ENCODE data around the gene NUDT8.
"Not testable (repeated sequence)": the region's sequence is repeated elsewhere in the genome, so short reads cannot be mapped to it uniquely, and the experiment has no call there.

NUDT8 gene

DNA sequence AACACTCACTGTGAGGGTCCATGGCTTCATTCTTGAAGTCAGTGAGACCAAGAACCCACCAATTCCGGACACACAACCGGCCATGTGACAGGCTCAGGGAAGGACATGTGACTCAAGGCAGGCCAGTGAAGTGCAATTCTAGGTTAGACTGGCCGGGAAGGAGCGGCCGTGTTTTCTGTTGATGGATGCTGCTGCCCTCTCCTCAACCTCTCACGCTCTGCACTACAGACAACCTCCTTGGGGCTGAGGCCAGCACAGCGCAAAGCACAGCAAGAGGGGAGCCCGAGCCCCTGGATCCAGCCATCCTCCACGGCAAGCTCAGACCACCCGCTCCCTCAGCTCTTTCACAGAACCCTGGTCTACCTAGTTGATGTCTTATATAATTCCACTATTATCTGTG lies 2.8 kb downstream of the NUDT8 start:
- no peak overlapping the region for H3K27ac ChIP-seq (ENCODE audit: insufficient read depth, low read length, poor library complexity, severe bottlenecking)
- no peaks in the 10 kb centered on the region for H3K9me3 ChIP-seq (ENCODE audit: control insufficient read depth, low read length)
- no peak overlapping the region for H3K4me3 ChIP-seq (ENCODE audit: insufficient read depth, low read depth, low read length, poor library complexity, severe bottlenecking)
- no peak for DNase-seq
- no peaks in the 10 kb centered on the region for H3K27me3 ChIP-seq (replicated peaks; ENCODE audit: control insufficient read depth, insufficient read depth, low read length, poor library complexity, severe bottlenecking)
- no peaks in the 10 kb centered on the region for H3K36me3 ChIP-seq (ENCODE audit: control insufficient read depth, insufficient read depth, low read length)
- H3K4me1 ChIP-seq (ENCODE audit: control insufficient read depth, insufficient read depth, low read length, poor library complexity, severe bottlenecking) = peaks cover 10% of the 10 kb centered on the region

DNA sequence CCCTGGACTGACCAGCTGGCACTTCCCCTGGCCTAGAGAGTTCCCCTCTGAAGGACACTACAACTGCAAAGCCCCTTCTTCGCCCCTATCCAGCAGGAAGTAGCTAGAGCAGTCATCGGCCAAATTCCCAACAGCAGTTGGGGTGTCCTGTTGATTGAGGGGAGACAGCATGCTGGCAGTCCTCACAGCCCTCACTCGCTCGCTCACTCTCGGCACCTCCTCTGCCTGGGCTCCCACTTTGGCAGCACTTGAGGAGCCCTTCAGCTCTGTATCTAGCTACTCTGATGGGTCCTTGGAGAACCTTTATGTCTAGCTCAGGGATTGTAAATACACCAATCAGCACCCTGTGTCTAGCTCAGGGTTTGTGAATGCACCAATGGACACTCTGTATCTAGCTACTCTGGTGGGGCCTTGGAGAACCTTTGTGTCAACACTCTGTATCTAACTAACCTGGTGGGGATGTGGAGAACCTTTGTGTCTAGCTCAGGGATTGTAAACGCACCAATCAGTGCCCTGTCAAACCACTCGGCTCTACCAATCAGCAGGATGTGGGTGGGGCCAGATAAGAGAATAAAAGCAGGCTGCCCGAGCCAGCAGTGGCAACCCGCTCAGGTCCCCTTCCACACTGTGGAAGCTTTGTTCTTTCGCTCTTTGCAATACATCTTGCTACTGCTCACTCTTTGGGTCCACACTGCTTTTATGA lies 3.5 kb downstream of the NUDT8 start:
- H3K27me3 ChIP-seq (replicated peaks; ENCODE audit: control insufficient read depth, insufficient read depth, low read length, poor library complexity, severe bottlenecking); H3K36me3 ChIP-seq (ENCODE audit: control insufficient read depth, insufficient read depth, low read length); DNase-seq; H3K27ac ChIP-seq (ENCODE audit: insufficient read depth, low read length, poor library complexity, severe bottlenecking); H3K9me3 ChIP-seq (ENCODE audit: control insufficient read depth, low read length); H3K4me3 ChIP-seq (ENCODE audit: insufficient read depth, low read depth, low read length, poor library complexity, severe bottlenecking): not testable (repeated sequence)
- peaks cover 10% of the 10 kb centered on the region for H3K4me1 ChIP-seq (ENCODE audit: control insufficient read depth, insufficient read depth, low read length, poor library complexity, severe bottlenecking)

DNA sequence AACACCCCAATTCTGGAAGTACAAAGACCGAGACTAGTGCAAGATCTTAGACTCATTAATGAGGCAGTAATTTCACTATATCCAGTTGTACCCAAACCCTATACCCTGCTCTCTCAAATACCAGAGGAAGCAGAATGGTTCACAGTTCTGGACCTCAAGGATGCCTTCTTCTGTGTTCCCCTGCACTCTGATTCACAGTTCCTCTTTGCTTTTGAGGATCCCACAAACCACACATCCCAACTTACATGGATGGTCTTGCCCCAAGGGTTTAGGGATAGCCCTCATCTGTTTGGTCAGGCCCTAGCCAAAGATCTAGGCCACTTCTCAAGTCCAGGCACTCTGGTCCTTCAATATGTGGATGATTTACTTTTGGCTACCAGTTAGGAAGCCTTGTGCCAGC lies 5.9 kb downstream of the NUDT8 start:
- not testable (repeated sequence) for DNase-seq; H3K27me3 ChIP-seq (replicated peaks; ENCODE audit: control insufficient read depth, insufficient read depth, low read length, poor library complexity, severe bottlenecking); H3K4me3 ChIP-seq (ENCODE audit: insufficient read depth, low read depth, low read length, poor library complexity, severe bottlenecking)

DNA sequence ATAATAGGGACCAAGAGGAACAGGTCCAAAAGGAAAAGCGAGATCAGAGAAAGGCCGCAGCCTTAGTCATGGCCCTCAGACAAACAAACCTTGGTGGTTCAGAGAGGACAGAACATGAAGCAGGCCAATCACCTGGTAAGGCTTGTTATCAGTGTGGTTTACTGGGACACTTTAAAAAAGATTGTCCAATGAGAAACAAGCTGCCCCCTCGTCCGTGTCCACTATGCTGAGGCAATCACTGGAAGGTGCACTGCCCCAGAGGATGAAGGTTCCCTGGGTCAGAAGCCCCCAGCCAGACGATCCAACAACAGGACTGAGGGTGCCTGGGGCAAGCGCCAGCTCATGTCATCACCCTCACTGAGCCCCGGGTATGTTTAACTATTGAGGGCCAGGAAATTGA lies 6.8 kb downstream of the NUDT8 start:
- H3K27me3 ChIP-seq (replicated peaks; ENCODE audit: control insufficient read depth, insufficient read depth, low read length, poor library complexity, severe bottlenecking); H3K36me3 ChIP-seq (ENCODE audit: control insufficient read depth, insufficient read depth, low read length); H3K4me3 ChIP-seq (ENCODE audit: insufficient read depth, low read depth, low read length, poor library complexity, severe bottlenecking); H3K27ac ChIP-seq (ENCODE audit: insufficient read depth, low read length, poor library complexity, severe bottlenecking); H3K4me1 ChIP-seq (ENCODE audit: control insufficient read depth, insufficient read depth, low read length, poor library complexity, severe bottlenecking); H3K9me3 ChIP-seq (ENCODE audit: control insufficient read depth, low read length); DNase-seq: not testable (repeated sequence)

More for the DNA sequence above, 5.9 kb downstream of the NUDT8 start:
- H3K9me3 ChIP-seq (ENCODE audit: control insufficient read depth, low read length); H3K27ac ChIP-seq (ENCODE audit: insufficient read depth, low read length, poor library complexity, severe bottlenecking); H3K4me1 ChIP-seq (ENCODE audit: control insufficient read depth, insufficient read depth, low read length, poor library complexity, severe bottlenecking); H3K36me3 ChIP-seq (ENCODE audit: control insufficient read depth, insufficient read depth, low read length): not testable (repeated sequence)

DNA sequence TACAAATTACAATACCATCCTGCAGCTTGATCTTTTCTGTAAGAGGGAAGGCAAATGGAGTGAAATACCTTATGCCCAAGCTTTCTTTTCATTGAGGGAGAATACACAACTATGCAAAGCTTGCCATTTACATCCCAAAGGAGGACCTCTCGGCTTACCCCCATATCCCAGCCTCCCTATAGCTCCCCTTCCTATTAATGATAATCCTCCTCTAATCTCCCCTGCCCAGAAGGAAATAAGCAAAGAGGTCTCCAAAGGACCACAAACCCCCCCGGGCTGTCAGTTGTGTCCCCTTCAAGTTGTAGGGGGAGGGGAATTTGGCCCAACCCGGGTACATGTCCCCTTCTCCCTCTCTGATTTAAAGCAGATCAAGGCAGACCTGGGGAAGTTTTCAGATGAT lies 7.8 kb downstream of the NUDT8 start:
- DNase-seq; H3K27me3 ChIP-seq (replicated peaks; ENCODE audit: control insufficient read depth, insufficient read depth, low read length, poor library complexity, severe bottlenecking): not testable (repeated sequence)

DNA sequence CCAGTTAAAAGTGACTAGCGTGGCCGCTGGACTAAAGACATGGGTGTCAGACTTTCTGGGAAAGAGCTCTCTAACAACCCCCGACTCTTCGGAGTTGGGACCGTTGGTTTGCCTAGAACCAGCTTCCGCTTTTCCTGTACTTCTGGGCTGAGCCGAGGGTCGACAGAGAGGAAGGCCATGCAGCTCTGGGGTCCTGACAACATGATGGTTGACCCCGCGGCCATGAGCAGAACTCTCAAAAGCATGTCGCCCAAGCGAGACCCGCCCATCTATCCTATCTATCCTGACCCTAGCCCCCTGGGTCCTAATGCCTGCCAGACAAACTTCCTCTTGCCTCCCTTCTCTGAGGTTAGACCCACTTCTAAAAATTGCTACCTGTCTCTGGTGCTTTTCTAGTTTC lies 9.1 kb downstream of the NUDT8 start:
- not testable (repeated sequence) for H3K4me3 ChIP-seq (ENCODE audit: insufficient read depth, low read depth, low read length, poor library complexity, severe bottlenecking); DNase-seq; H3K9me3 ChIP-seq (ENCODE audit: control insufficient read depth, low read length); H3K27me3 ChIP-seq (replicated peaks; ENCODE audit: control insufficient read depth, insufficient read depth, low read length, poor library complexity, severe bottlenecking); H3K4me1 ChIP-seq (ENCODE audit: control insufficient read depth, insufficient read depth, low read length, poor library complexity, severe bottlenecking); H3K27ac ChIP-seq (ENCODE audit: insufficient read depth, low read length, poor library complexity, severe bottlenecking); H3K36me3 ChIP-seq (ENCODE audit: control insufficient read depth, insufficient read depth, low read length)

More for the DNA sequence above, 7.8 kb downstream of the NUDT8 start:
- H3K9me3 ChIP-seq (ENCODE audit: control insufficient read depth, low read length); H3K27ac ChIP-seq (ENCODE audit: insufficient read depth, low read length, poor library complexity, severe bottlenecking); H3K36me3 ChIP-seq (ENCODE audit: control insufficient read depth, insufficient read depth, low read length); H3K4me3 ChIP-seq (ENCODE audit: insufficient read depth, low read depth, low read length, poor library complexity, severe bottlenecking); H3K4me1 ChIP-seq (ENCODE audit: control insufficient read depth, insufficient read depth, low read length, poor library complexity, severe bottlenecking): not testable (repeated sequence)

DNA sequence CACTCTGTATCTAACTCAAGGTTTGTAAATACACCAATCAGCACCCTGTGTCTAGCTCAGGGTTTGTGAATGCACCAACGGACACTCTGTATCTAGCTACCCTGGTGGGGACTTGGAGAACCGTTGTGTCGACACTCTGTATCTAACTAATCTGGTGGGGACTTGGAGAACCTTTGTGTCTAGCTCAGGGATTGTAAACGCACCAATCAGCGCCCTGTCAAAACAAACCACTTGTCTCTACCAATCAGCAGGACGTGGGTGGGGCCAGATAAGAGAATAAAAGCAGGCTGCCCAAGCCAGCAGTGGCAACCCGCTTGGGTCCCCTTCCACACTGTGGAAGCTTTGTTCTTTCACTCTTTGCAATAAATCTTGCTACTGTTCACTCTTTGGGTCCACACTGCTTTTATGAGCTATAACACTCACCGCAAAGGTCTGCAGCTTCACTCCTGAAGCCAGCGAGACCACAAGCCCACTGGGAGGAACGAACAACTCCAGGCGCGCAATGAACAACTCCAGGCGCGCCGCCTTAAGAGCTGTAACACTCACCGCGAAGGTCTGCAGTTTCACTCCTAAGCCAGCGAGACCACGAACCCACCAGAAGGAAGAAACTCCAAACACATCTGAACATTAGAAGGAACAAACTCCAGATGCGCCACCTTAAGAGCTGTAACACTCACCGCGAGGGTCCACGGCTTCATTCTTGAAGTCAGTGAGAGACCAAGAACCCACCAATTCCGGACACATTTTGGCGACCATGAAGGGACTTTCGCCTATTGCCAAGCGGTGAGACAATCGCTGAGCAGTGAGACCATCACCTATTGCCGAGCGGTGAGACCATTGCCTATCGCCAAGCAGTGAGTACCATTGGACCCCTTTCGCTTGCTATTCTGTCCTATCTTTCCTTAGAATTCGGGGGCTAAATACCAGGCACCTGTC lies 9.8 kb downstream of the NUDT8 start:
- H3K27me3 ChIP-seq (replicated peaks; ENCODE audit: control insufficient read depth, insufficient read depth, low read length, poor library complexity, severe bottlenecking); H3K36me3 ChIP-seq (ENCODE audit: control insufficient read depth, insufficient read depth, low read length); H3K9me3 ChIP-seq (ENCODE audit: control insufficient read depth, low read length); H3K27ac ChIP-seq (ENCODE audit: insufficient read depth, low read length, poor library complexity, severe bottlenecking); H3K4me3 ChIP-seq (ENCODE audit: insufficient read depth, low read depth, low read length, poor library complexity, severe bottlenecking); H3K4me1 ChIP-seq (ENCODE audit: control insufficient read depth, insufficient read depth, low read length, poor library complexity, severe bottlenecking); DNase-seq: not testable (repeated sequence)

DNA sequence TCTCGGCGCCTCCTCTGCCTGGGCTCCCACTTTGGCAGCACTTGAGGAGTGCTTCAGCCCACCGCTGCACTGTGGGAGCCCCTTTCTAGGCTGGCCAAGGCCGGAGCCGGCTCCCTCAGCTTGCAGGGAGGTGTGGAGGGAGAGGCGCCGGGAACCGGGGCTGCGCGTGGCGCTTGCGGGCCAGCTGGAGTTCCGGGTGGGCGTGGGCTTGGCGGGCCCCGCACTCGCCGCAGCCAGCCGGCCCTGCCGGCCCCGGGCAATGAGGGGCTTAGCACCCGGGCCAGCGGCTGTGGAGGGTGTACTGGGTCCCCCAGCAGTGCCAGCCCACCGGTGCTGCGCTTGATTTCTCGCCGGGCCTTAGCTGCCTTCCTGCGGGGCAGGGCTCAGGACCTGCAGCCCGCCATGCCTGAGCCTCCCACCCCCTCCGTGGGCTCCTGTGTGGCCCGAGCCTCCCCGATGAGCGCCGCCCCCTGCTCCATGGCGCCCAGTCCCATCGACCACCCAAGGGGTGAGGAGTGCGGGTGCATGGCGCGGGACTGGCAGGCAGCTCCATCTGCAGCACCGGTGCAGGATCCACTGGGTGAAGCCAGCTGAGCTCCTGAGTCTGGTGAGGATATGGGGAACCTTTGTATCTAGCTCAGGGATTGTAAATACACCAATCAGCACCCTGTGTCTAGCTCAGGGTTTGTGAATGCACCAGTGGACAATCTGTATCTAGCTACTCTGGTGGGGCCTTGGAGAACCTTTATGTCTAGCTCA lies 10.7 kb downstream of the NUDT8 start:
- not testable (repeated sequence) for H3K36me3 ChIP-seq (ENCODE audit: control insufficient read depth, insufficient read depth, low read length); DNase-seq; H3K27ac ChIP-seq (ENCODE audit: insufficient read depth, low read length, poor library complexity, severe bottlenecking); H3K27me3 ChIP-seq (replicated peaks; ENCODE audit: control insufficient read depth, insufficient read depth, low read length, poor library complexity, severe bottlenecking); H3K9me3 ChIP-seq (ENCODE audit: control insufficient read depth, low read length); H3K4me3 ChIP-seq (ENCODE audit: insufficient read depth, low read depth, low read length, poor library complexity, severe bottlenecking)
- peaks cover 12% of the 10 kb centered on the region for H3K4me1 ChIP-seq (ENCODE audit: control insufficient read depth, insufficient read depth, low read length, poor library complexity, severe bottlenecking)

DNA sequence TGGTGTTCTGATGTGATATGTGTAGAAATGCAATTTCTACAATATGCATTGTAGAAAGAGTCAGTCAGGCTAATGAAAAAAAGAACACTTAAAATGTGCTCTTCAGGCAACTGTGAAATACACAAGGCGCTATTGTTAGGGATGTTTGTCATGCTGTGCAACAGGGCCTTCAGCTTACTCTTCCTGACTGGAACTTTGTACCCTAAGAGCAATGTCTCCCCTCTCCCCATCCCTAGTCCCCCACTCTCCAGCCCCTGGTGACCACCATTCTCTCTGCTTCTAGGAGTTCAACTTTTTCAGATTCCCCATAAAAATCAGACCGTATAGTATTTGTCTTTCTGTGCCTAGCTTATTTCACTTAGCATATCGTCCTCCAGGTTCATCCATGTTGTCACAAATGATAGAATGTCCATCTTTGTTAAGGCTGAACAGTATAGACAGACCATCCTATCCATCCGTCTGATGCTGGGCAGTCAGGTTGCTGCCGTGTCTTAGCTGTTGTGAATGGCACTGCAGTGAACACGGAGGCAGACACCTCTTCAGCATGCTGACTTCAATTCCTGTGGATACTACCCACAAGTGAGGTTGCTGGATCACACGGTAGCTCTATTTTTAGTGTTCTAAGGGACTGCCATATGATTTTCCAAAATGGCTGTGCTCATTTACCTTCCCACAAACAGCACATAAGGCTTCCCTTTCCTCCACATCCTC lies 12.3 kb downstream of the NUDT8 start:
- Histone ChIP-seq H3K27ac (ENCODE audit: insufficient read depth, low read length, poor library complexity, severe bottlenecking) (no peak overlapping the region), H3K4me3 (ENCODE audit: insufficient read depth, low read depth, low read length, poor library complexity, severe bottlenecking) (no peak overlapping the region), H3K27me3 (replicated peaks; ENCODE audit: control insufficient read depth, insufficient read depth, low read length, poor library complexity, severe bottlenecking) (no peaks in the 10 kb centered on the region), H3K36me3 (ENCODE audit: control insufficient read depth, insufficient read depth, low read length) (peaks cover 2% of the 10 kb centered on the region), H3K9me3 (ENCODE audit: control insufficient read depth, low read length) (no peaks in the 10 kb centered on the region), H3K4me1 (ENCODE audit: control insufficient read depth, insufficient read depth, low read length, poor library complexity, severe bottlenecking) (peaks cover 21% of the 10 kb centered on the region)
- DNase-seq = no peak

Data from effector memory CD4-positive, alpha-beta T cell (primary cell).